GM12878 (cell line): ENCODE results near the gene EPHA1. TPM values are rescaled to one million over a fixed set of nuclear protein-coding genes. Genes with fewer than 3 reads are reported as not detected.

Source experiments
- ATAC-seq: fragments of 200-7000 bp; cut with Tn5 transposase; 3 replicates; pipeline ENCODE4 v1.9.1; 2020; ENCODE audit warnings: mild to moderate bottlenecking, moderate library complexity
- BruUV-seq: library from RNA; stranded (reverse); fragments of 400-500 nt; replicated peaks from 2 replicates; lab custom pipeline; 2021; lab: Mats Ljungman, UMichigan
- CTCF ChIA-PET: fragments of 300-600 bp; sonication (Branson Sonifier 250); formaldehyde crosslinking; extraction: SDS; loops from one replicate; lab custom pipeline; 2021; ENCODE audit warnings: inconsistent platforms; lab: Yijun Ruan, JAX
- POLR2A ChIA-PET: fragments of 350-600 bp; formaldehyde crosslinking; extraction: SDS; loops from one replicate; lab custom pipeline; 2021; ENCODE audit warnings: inconsistent platforms; lab: Charles Lee
- RAD21 ChIA-PET: fragments of 300-600 bp; sonication (Branson Sonifier 250); formaldehyde crosslinking; loops from one replicate; lab custom pipeline; 2023; ENCODE audit warnings: antibody characterized with exemption; ENCODE audit not compliant: unreplicated experiment; lab: Charles Lee
- SMC1A ChIA-PET: fragments of 300-600 bp; sonication (Branson Sonifier 250); formaldehyde crosslinking; loops from one replicate; lab custom pipeline; 2023; ENCODE audit not compliant: unreplicated experiment, uncharacterized antibody; lab: Charles Lee
- DNase-seq: peaks from one replicate; pipeline ENCODE4 v3.0.0-alpha.2; 2011; ENCODE audit warnings: low read depth, low spot score
- FAIRE-seq: peaks from 3 replicates; lab custom pipeline; 2011; peaks lifted over from hg19 to GRCh38; lab: Jason Lieb, UNC
- H2AFZ ChIP-seq: 2 replicates; pipeline ENCODE4 v1.6.0; 2011; ENCODE audit warnings: low read depth, low read length, control low read depth; ENCODE audit not compliant: control insufficient read depth
- H3K27ac ChIP-seq: 2 replicates; pipeline ENCODE4 v1.5.1; 2011; ENCODE audit warnings: control low read depth; ENCODE audit not compliant: control insufficient read depth, insufficient read depth
- H3K27me3 ChIP-seq, 2 experiments: replicated peaks in 1 of 2; 2 replicates each; pipeline versions ENCODE4 v1.6.0 to v1.6.1; 2011; ENCODE audit warnings: low read length in 1 of 2; ENCODE audit not compliant: control insufficient read depth in 2 of 2, insufficient read depth in 2 of 2
- H3K36me3 ChIP-seq, 2 experiments: 2 replicates each; pipeline ENCODE4 v1.5.1; 2011; ENCODE audit warnings: low read length in 1 of 2; ENCODE audit not compliant: control insufficient read depth in 2 of 2, insufficient read depth in 2 of 2
- H3K4me1 ChIP-seq: 2 replicates; pipeline ENCODE4 v1.6.1; 2011; ENCODE audit warnings: mild to moderate bottlenecking, low read length, moderate library complexity, mixed read lengths; ENCODE audit not compliant: control insufficient read depth, insufficient read depth
- H3K4me2 ChIP-seq: 2 replicates; pipeline ENCODE4 v1.6.0; 2011; ENCODE audit warnings: control low read depth; ENCODE audit not compliant: control insufficient read depth, insufficient read depth
- H3K4me3 ChIP-seq: fragments of 200-600 bp; sonication (generic); 2 replicates; pipeline ENCODE4 v1.5.1; 2016
- H3K79me2 ChIP-seq: 2 replicates; pipeline ENCODE4 v1.6.0; 2011; ENCODE audit warnings: low read length; ENCODE audit not compliant: control insufficient read depth, insufficient read depth
- H3K9ac ChIP-seq: 2 replicates; pipeline ENCODE4 v1.8.0; 2011; ENCODE audit warnings: low read length, control low read depth, mixed read lengths; ENCODE audit not compliant: control insufficient read depth, insufficient read depth
- H3K9me3 ChIP-seq: replicated peaks from 3 replicates; pipeline ENCODE4 v1.5.1; 2011; ENCODE audit warnings: mild to moderate bottlenecking, low read length; ENCODE audit not compliant: control insufficient read depth, insufficient read depth
- H4K20me1 ChIP-seq: 2 replicates; pipeline ENCODE4 v1.6.0; 2011; ENCODE audit not compliant: control insufficient read depth, insufficient read depth
- ATF2 ChIP-seq: IDR thresholded peaks from 2 replicates; pipeline ENCODE4 v1.6.1; 2012; ENCODE audit warnings: low read length, inconsistent platforms
- EP300 ChIP-seq, 2 experiments: fragments of 150-350 bp in 1 of 2; IDR thresholded peaks; 2 replicates each; pipeline ENCODE4 v1.6.1; 2011 to 2012; ENCODE audit warnings: low read depth in 2 of 2, low read length in 2 of 2, borderline replicate concordance in 1 of 2, improper control_type of control experiment in 1 of 2, inconsistent platforms in 1 of 2; ENCODE audit not compliant: control insufficient read depth in 1 of 2
- ETV6 ChIP-seq, 2 experiments: fragments of 450-650 bp in 1 of 2; IDR thresholded peaks in 1 of 2; conservative IDR thresholded peaks in 1 of 2; 2 replicates each; pipeline ENCODE4 v1.6.1; 2014; ENCODE audit warnings: antibody characterized with exemption in 1 of 2, borderline replicate concordance in 1 of 2, low read depth in 1 of 2, mild to moderate bottlenecking in 1 of 2, moderate library complexity in 1 of 2
- FOS ChIP-seq: IDR thresholded peaks from 3 replicates; pipeline ENCODE4 v1.6.1; 2011; ENCODE audit warnings: borderline replicate concordance; ENCODE audit not compliant: insufficient read length; ENCODE audit errors: extremely low read depth
- FOXK2 ChIP-seq: fragments of 450-650 bp; IDR thresholded peaks from 2 replicates; pipeline ENCODE4 v1.6.1; 2017; ENCODE audit warnings: mild to moderate bottlenecking, moderate library complexity
- GABPA ChIP-seq: IDR thresholded peaks from 2 replicates; pipeline ENCODE4 v1.6.1; 2014; ENCODE audit warnings: antibody characterized with exemption, low read depth, mild to moderate bottlenecking, inconsistent platforms
- HDAC2 ChIP-seq: fragments of 200-600 bp; sonication (generic); IDR thresholded peaks from 2 replicates; pipeline ENCODE4 v1.6.1; 2017
- KAT2A ChIP-seq: conservative IDR thresholded peaks from 2 replicates; pipeline ENCODE4 v1.6.1; 2011; ENCODE audit warnings: low read depth, low read length; ENCODE audit not compliant: control insufficient read depth
- MEF2A ChIP-seq: IDR thresholded peaks from 2 replicates; pipeline ENCODE4 v1.6.1; 2011; ENCODE audit warnings: low read depth, mild to moderate bottlenecking, low read length, moderate library complexity; ENCODE audit not compliant: insufficient read depth
- MTA2 ChIP-seq: fragments of 450-650 bp; IDR thresholded peaks from 2 replicates; pipeline ENCODE4 v1.6.1; 2016; ENCODE audit warnings: low read depth, mild to moderate bottlenecking, moderate library complexity
- MYB ChIP-seq: fragments of 150-350 bp; IDR thresholded peaks from 2 replicates; pipeline ENCODE4 v1.6.1; 2014; ENCODE audit warnings: mild to moderate bottlenecking, low read depth, low read length, borderline replicate concordance
- PML ChIP-seq: IDR thresholded peaks from 2 replicates; pipeline ENCODE4 v1.6.1; 2012; ENCODE audit warnings: low read length, inconsistent platforms
- POLR2AphosphoS2 ChIP-seq: IDR thresholded peaks from 2 replicates; pipeline ENCODE4 v1.6.1; 2011; ENCODE audit warnings: low read depth, mild to moderate bottlenecking, low read length, improper control_type of control experiment, moderate library complexity
- RCOR1 ChIP-seq: conservative IDR thresholded peaks from 2 replicates; pipeline ENCODE4 v1.6.1; 2012; ENCODE audit warnings: low read depth, low read length, improper control_type of control experiment
- SRF ChIP-seq, 2 experiments: IDR thresholded peaks; 2 replicates each; pipeline ENCODE4 v1.6.1; 2011; ENCODE audit warnings: low read depth in 2 of 2, low read length in 2 of 2, mild to moderate bottlenecking in 1 of 2, moderate library complexity in 1 of 2
- TCF12 ChIP-seq: IDR thresholded peaks from 2 replicates; pipeline ENCODE4 v1.6.1; 2011; ENCODE audit warnings: low read depth, mild to moderate bottlenecking, low read length
- ZNF24 ChIP-seq: fragments of 450-650 bp; IDR thresholded peaks from 2 replicates; pipeline ENCODE4 v1.6.1; 2017; ENCODE audit warnings: antibody characterized with exemption, mild to moderate bottlenecking
- WGBS: methylation state at CpG from one replicate; pipeline ENCODE4 v1.1.6; 2016; ENCODE audit warnings: low lambda C conversion rate; ENCODE audit not compliant: insufficient replicate concordance, insufficient coverage; ENCODE audit errors: missing lambda C conversion rate; 5-methylcytosine and 5-hydroxymethylcytosine counted together
- in situ Hi-C: fragments of 300-500 bp; cut with MboI; formaldehyde crosslinking; loops from 9 replicates; pipeline ENCODE4 v1.14.3; 2018; ENCODE audit warnings: mixed read lengths
- intact Hi-C: fragments of 100-400 bp; cut with micrococcal nuclease; formaldehyde crosslinking; loops from one replicate; pipeline ENCODE4 v1.14.2; 2022; ENCODE audit not compliant: unreplicated experiment
- polyA plus RNA-seq, 11 experiments: library from polyadenylated mRNA; depleted of rRNA in 4 of 11; unstranded in 6 of 11; stranded (reverse) in 5 of 11; fragments of >200 nt; fragmentation: Nextera tagmentation in 4 of 11; fragmentation: Illumina TruSeq in 1 of 11; extraction: Ambion mirVana in 4 of 11; extraction: Trizol in 1 of 11; gene quantifications; 1 replicate in 1 of 11; 2 replicates in 10 of 11; pipeline versions ENCODE4 v1.2.1 to v1.2.3, GENCODE V29; 2011 to 2016; ENCODE audit warnings: inconsistent platforms in 2 of 11, missing spikeins in 2 of 11, low read depth in 1 of 11
- total RNA-seq, 4 experiments: library from RNA; depleted of rRNA in 3 of 4; stranded (reverse); fragments of >200 nt in 3 of 4; fragmentation: Illumina TruSeq in 1 of 4; extraction: Trizol in 1 of 4; gene quantifications; 2 replicates each; pipeline versions ENCODE4 v1.2.1 to v1.2.3, GENCODE V29; 2013 to 2021

EPHA1 gene
- total and polyA plus RNA-seq, 10 of the 15 experiments (the other 5 are each of a cell fraction or from before 2014, with no cell fraction given) = 0.11 to 0.35 (median 0.24) TPM; not detected in 6

- TF ChIP-seq EP300 (IDR thresholded peaks at IDR 0.05; ENCODE audit: borderline replicate concordance in 1 of 2, control insufficient read depth in 1 of 2, low read depth in 2 of 2, low read length in 2 of 2) (no peak), RCOR1 (no peak), FOXK2 (no peak), ZNF24 (no peak), ETV6 (conservative IDR thresholded peaks at IDR 0.05 in 1 of 2, IDR thresholded peaks at IDR 0.05 in 1 of 2; ENCODE audit: borderline replicate concordance in 1 of 2, low read depth in 1 of 2) (no peak), MYB (no peak), HDAC2 (no peak), GABPA (no peak), KAT2A (no peak), FOS (no peak), MTA2 (no peak)
These were observed 10.2 kb upstream of the EPHA1 start (continued) for GRCh38 chr7:143418681-143419458.

GRCh38 chr7:143417734-143418383, 9.2 kb upstream of the EPHA1 start:
- no peaks in the 10 kb centered on the region for H3K27me3 ChIP-seq
- no peak overlapping the region for H3K9ac ChIP-seq
- no peaks in the 10 kb centered on the region for H3K9me3 ChIP-seq
- no peaks in the 10 kb centered on the region for H3K4me1 ChIP-seq
- no peak overlapping the region for H3K4me3 ChIP-seq
- no TSS peak for BruUV-seq
- FAIRE-seq = no peak
- POLR2A ChIA-PET = no interaction called here
- RAD21 ChIA-PET = interaction anchor here (1.1 to 3.9 kb wide), 3 partner anchors 34 to 177 kb away, joined by 5 to 54 read pairs (median 8); no protein-coding TSS in a partner anchor
- no peak for DNase-seq
- H3K4me2 ChIP-seq = no peak overlapping the region
- H3K36me3 ChIP-seq = no peaks in the 10 kb centered on the region
- in situ Hi-C loops (loop anchor here (10.0 kb wide), 1 partner anchor 403 kb away; no protein-coding TSS in a partner anchor), intact Hi-C loops (loop anchor here (10.0 kb wide), 1 partner anchor 413 kb away; no protein-coding TSS in a partner anchor)
- SMC1A ChIA-PET = interaction anchor here (0.7 to 4.9 kb wide), 3 partner anchors 175 to 694 kb away, joined by 3 to 73 read pairs (median 3); no protein-coding TSS in a partner anchor
- H2AFZ ChIP-seq = no peak overlapping the region
- no peak overlapping the region for H3K27ac ChIP-seq
- H4K20me1 ChIP-seq = no peaks in the 10 kb centered on the region
- WGBS = 93% methylated on average over 1 of the region's 1 CpG
- no peaks in the 10 kb centered on the region for H3K79me2 ChIP-seq
- CTCF ChIA-PET = interaction anchor here (0.8 to 4.9 kb wide), 9 partner anchors 9 to 201 kb away, joined by 3 to 124 read pairs (median 5); no protein-coding TSS in a partner anchor
- no peak for ATAC-seq
- TF ChIP-seq MEF2A (no peak), SRF (IDR thresholded peaks at IDR 0.05; ENCODE audit: low read depth in 2 of 2, low read length in 2 of 2) (no peak), PML (no peak), ATF2 (no peak), POLR2AphosphoS2 (no peak), TCF12 (no peak)
